Measurements from ENCODE around the gene OST4. TPM values are rescaled to one million over a fixed set of nuclear protein-coding genes. Genes with fewer than 3 reads are reported as not detected.

The OST4 gene
- polyA plus RNA-seq, 1 donor (not counting 4 experiments of a cell fraction or from before 2014, with no cell fraction given) = 393 TPM

DNA sequence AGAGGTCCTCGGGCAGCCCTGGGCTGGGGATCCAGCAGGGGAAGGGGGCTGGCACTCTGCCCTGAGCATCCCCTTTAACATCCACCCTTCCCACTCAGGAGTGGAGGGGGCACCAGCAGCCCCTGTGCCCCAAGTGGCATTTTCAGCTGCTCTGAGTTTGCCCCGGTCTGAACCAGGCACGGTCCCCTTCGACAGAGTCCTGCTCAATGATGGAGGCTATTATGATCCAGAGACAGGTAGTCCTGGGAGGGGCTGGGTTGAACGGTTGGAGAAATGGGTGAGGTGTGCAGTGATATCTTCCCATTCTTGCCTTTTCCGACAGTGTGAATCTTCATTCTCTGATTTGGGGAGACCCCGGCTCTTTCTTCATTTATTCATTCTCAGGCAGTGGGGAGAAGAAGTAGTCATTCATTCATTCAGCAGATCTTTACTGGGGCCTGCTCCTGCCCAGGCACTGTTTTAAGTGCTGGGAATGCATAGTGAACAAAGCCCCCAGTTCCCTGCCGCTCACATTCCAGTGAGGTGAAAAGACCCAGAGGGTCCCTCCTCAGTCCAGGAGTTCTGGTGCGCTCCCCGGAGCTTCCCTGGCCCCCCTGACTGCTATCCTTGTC, 13.7 kb upstream of the OST4 start:
- TF ChIP-seq CTCF (optimal IDR thresholded peaks at IDR 0.05 in 1 of 3, IDR thresholded peaks at IDR 0.05 in 1 of 3, conservative IDR thresholded peaks at IDR 0.05 in 1 of 3; ENCODE audit: extremely low read depth in 1 of 3, insufficient read depth in 2 of 3, low read length in 3 of 3) = no peak
- FAIRE-seq (no peak), DNase-seq (ENCODE audit: low read depth, low spot score) (no peak)
- no peaks in the 10 kb centered on the region for H3K27me3 ChIP-seq (ENCODE audit: control insufficient read depth, extremely low read depth, insufficient read depth, low read length)
- dilution Hi-C loops (cut with MboI; ENCODE audit: extremely low pct_ligation_motif_present, low sequenced_read_pairs) = no loop called here
- H3K9me1 ChIP-seq (ENCODE audit: control insufficient read depth, extremely low read depth, insufficient read depth, low read length) = no peaks in the 10 kb centered on the region
- no peaks in the 10 kb centered on the region for H3K79me2 ChIP-seq (ENCODE audit: control insufficient read depth, insufficient read depth, low read length)
- peak overlapping the region; percentile 73 for H3K9ac ChIP-seq (ENCODE audit: control insufficient read depth, extremely low read depth, insufficient read depth, low read length)
- H4K20me1 ChIP-seq (ENCODE audit: control insufficient read depth, extremely low read depth, insufficient read depth, low read length) = no peaks in the 10 kb centered on the region
- H3K36me3 ChIP-seq (ENCODE audit: control insufficient read depth in 2 of 2, extremely low read depth in 1 of 2, insufficient read depth in 2 of 2, low read length in 2 of 2) = no peaks in the 10 kb centered on the region
- H3K4me1 ChIP-seq (ENCODE audit: control insufficient read depth, extremely low read depth, insufficient read depth, low read length) = peaks cover 18% of the 10 kb centered on the region
- no peaks in the 10 kb centered on the region for H3K9me3 ChIP-seq (ENCODE audit: control insufficient read depth, low read depth, low read length)
- peak overlapping the region; percentile 65 for H2AFZ ChIP-seq (ENCODE audit: control insufficient read depth, low read length)
- H3K4me3 ChIP-seq (ENCODE audit: control insufficient read depth in 2 of 3, extremely low read depth in 1 of 3, insufficient read depth in 2 of 3, low read depth in 1 of 3, low read length in 3 of 3) = peak overlapping the region; percentile 55 to 85 (median 69)
- H3K4me2 ChIP-seq (ENCODE audit: control insufficient read depth, extremely low read depth, insufficient read depth, low read depth, low read length) = peak overlapping the region; percentile 79
- H3K27ac ChIP-seq (ENCODE audit: control insufficient read depth, insufficient read depth, low read length) = peak overlapping the region; percentile 2

GRCh38 chr2:27084297-27085061, 13.0 kb upstream of the OST4 start:
- H3K27ac ChIP-seq (ENCODE audit: control insufficient read depth, insufficient read depth, low read length) = no peak overlapping the region
- H3K4me2 ChIP-seq (ENCODE audit: control insufficient read depth, extremely low read depth, insufficient read depth, low read depth, low read length) = no peak overlapping the region
- dilution Hi-C loops (cut with MboI; ENCODE audit: extremely low pct_ligation_motif_present, low sequenced_read_pairs) = no loop called here
- no peaks in the 10 kb centered on the region for H4K20me1 ChIP-seq (ENCODE audit: control insufficient read depth, extremely low read depth, insufficient read depth, low read length)
- FAIRE-seq (no peak), DNase-seq (ENCODE audit: low read depth, low spot score) (no peak)
- no peak overlapping the region for H3K9ac ChIP-seq (ENCODE audit: control insufficient read depth, extremely low read depth, insufficient read depth, low read length)
- H2AFZ ChIP-seq (ENCODE audit: control insufficient read depth, low read length) = no peak overlapping the region
- TF ChIP-seq CTCF (optimal IDR thresholded peaks at IDR 0.05 in 1 of 3, IDR thresholded peaks at IDR 0.05 in 1 of 3, conservative IDR thresholded peaks at IDR 0.05 in 1 of 3; ENCODE audit: extremely low read depth in 1 of 3, insufficient read depth in 2 of 3, low read length in 3 of 3) = no peak
- TF ChIP-seq EZH2 (IDR thresholded peaks at IDR 0.05; ENCODE audit: low read length) = no peak
- no peaks in the 10 kb centered on the region for H3K36me3 ChIP-seq (ENCODE audit: control insufficient read depth in 2 of 2, extremely low read depth in 1 of 2, insufficient read depth in 2 of 2, low read length in 2 of 2)
- peaks cover 18% of the 10 kb centered on the region for H3K4me1 ChIP-seq (ENCODE audit: control insufficient read depth, extremely low read depth, insufficient read depth, low read length)
- no peaks in the 10 kb centered on the region for H3K9me1 ChIP-seq (ENCODE audit: control insufficient read depth, extremely low read depth, insufficient read depth, low read length)
- no peaks in the 10 kb centered on the region for H3K9me3 ChIP-seq (ENCODE audit: control insufficient read depth, low read depth, low read length)
- no peaks in the 10 kb centered on the region for H3K27me3 ChIP-seq (ENCODE audit: control insufficient read depth, extremely low read depth, insufficient read depth, low read length)
- H3K79me2 ChIP-seq (ENCODE audit: control insufficient read depth, insufficient read depth, low read length) = no peaks in the 10 kb centered on the region
- no peak overlapping the region for H3K4me3 ChIP-seq (ENCODE audit: control insufficient read depth in 2 of 3, extremely low read depth in 1 of 3, insufficient read depth in 2 of 3, low read depth in 1 of 3, low read length in 3 of 3)
